GM06990 (cell line): Measurements from ENCODE around the gene FCHSD2.

ENCODE experiments used
- DNase-seq: peaks from one replicate; pipeline ENCODE4 v3.0.0-alpha.2; 2011; ENCODE audit not compliant: insufficient read length; ENCODE audit errors: extremely low read depth
- H3K27me3 ChIP-seq: replicated peaks from 2 replicates; pipeline ENCODE4 v1.6.0; 2011; ENCODE audit warnings: low read length; ENCODE audit not compliant: control insufficient read depth, insufficient read depth
- H3K36me3 ChIP-seq: 2 replicates; pipeline ENCODE4 v1.5.1; 2011; ENCODE audit warnings: low read length; ENCODE audit not compliant: control insufficient read depth, insufficient read depth
- H3K4me3 ChIP-seq: replicated peaks from 2 replicates; pipeline ENCODE4 v1.5.1; 2011; ENCODE audit warnings: low read depth, mild to moderate bottlenecking, control low read depth, low read length
- TF ChIP-seq, protein P1 (sequence below): IDR thresholded peaks from 2 replicates; pipeline ENCODE4 v1.5.1; 2011; ENCODE audit warnings: low read length, control low read depth, mild to moderate bottlenecking, inconsistent platforms; ENCODE audit not compliant: insufficient read depth, poor library complexity, severe bottlenecking

FCHSD2 gene

DNA sequence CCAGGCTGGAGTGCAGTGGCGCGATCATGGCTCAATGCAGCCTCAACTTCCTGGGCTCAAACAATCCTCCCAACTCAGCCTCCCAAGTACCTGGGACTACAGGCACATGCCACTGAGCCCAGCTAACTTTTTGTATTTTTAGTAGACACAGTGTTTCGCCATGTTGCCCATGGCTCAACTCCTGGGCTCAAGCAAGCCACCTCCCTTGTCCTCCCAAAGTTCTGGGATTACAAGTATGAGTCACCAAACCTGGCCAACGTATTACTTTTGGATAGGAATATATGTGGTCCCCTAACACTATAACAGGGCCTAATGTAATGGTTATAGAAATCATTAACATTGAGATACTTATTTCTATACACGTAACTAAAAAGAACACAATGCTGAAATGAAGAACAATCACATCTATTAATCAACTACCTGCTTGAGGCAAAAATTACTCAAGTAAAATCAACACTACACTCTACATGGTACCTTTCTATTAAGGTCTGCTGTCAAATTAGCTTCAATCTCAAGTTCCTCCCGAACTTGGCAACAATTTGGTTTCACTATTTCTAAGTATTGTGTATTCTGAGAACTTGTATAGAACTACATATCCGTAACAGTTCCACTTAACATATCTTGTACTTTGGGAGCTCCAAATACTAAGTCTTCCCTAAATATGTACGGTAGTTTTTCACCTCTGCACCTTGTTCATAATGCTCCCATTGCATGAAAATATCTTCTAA is 124.9 kb downstream of the FCHSD2 start:
- H3K36me3 ChIP-seq: peaks cover 2% of the 10 kb centered on the region
- H3K27me3 ChIP-seq: no peaks in the 10 kb centered on the region
- no peak for DNase-seq
- TF ChIP-seq, protein P1, sequence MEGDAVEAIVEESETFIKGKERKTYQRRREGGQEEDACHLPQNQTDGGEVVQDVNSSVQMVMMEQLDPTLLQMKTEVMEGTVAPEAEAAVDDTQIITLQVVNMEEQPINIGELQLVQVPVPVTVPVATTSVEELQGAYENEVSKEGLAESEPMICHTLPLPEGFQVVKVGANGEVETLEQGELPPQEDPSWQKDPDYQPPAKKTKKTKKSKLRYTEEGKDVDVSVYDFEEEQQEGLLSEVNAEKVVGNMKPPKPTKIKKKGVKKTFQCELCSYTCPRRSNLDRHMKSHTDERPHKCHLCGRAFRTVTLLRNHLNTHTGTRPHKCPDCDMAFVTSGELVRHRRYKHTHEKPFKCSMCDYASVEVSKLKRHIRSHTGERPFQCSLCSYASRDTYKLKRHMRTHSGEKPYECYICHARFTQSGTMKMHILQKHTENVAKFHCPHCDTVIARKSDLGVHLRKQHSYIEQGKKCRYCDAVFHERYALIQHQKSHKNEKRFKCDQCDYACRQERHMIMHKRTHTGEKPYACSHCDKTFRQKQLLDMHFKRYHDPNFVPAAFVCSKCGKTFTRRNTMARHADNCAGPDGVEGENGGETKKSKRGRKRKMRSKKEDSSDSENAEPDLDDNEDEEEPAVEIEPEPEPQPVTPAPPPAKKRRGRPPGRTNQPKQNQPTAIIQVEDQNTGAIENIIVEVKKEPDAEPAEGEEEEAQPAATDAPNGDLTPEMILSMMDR: no peak
- H3K4me3 ChIP-seq: no peak overlapping the region

- no peak overlapping the region for H3K4me3 ChIP-seq
- no peaks in the 10 kb centered on the region for H3K27me3 ChIP-seq
- peaks cover 13% of the 10 kb centered on the region for H3K36me3 ChIP-seq
- TF ChIP-seq, protein P1: no peak
- DNase-seq: no peak
These were observed 129.1 kb downstream of the FCHSD2 start for GRCh38 chr11:73013021-73013420.

DNA sequence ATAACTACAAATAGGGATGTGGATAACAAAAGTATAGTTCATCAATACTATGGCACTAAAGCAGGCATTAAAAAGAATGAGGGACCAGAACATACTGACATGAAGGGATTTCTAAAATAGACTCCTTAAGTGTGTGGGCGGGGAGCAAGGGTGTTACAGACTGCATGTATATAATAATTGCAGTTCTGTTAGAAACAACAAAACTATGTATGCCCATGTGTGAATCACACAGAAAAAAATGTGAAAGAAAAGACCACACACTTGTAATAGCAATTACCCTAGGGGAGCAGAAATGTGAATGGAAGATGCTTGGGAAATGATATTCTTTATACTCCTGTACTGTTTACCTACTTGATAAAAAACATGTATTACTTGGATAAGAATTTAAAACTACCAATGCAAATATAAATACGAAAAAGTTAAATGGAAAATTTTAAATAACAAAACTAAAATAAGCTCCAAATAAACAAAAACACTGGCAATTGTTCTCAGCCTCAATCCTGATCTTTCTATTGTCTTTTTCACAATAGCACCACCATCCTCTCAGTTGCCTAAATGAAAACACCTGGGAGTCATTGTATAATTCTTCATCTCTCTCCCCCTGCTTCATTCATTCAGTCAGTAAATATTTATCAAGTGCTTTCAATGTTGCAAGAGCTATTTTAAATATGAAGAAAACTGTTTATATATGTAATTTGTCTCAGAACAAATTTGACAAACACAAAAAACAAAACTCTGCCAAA is 129.8 kb downstream of the FCHSD2 start:
- no peak for DNase-seq
- H3K36me3 ChIP-seq: peaks cover 13% of the 10 kb centered on the region
- no peaks in the 10 kb centered on the region for H3K27me3 ChIP-seq
- no peak overlapping the region for H3K4me3 ChIP-seq
- TF ChIP-seq, protein P1: no peak

DNA sequence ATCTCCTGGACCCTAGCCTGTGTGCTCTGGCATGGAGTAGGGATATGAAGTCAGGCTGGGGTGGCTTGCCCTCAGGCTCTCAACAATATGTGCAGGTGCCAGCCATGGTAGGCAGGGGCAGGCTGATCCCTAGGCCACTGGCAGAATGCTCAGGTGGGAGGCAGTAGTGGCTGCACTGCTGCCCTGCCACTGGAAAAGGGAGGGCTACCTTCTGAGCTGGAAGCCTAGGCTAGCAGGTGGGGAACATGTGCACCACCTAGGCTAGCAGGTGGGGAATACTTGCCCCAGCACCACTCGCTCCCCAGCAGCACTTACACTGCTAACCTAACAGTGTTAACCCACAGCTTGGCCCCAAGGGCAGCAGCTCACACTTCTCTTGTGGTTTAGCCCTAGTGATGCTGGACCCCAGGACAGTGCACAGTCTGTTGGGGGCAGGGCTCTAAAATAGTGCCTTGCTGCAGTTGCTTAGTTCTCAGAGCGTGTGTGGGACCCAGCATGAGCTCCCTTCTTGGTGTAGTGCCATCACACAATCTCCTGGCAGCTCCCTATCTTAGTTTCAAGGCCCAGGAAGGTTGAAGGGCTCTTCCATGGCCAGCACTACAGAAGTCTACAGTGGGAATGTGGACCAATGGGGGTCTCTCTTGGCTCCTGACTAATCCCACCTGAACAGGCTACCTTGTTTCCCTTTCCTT is 130.8 kb downstream of the FCHSD2 start:
- peaks cover 13% of the 10 kb centered on the region for H3K36me3 ChIP-seq
- no peaks in the 10 kb centered on the region for H3K27me3 ChIP-seq
- H3K4me3 ChIP-seq: no peak overlapping the region
- TF ChIP-seq, protein P1: no peak
- DNase-seq: no peak

GRCh38 chr11:73009972-73010371 is 132.1 kb downstream of the FCHSD2 start:
- Histone ChIP-seq H3K27me3 (no peaks in the 10 kb centered on the region), H3K4me3 (no peak overlapping the region), H3K36me3 (peaks cover 13% of the 10 kb centered on the region)
- DNase-seq: no peak
- TF ChIP-seq, protein P1: no peak
